ENCODE results near the gene KCNA1.

- TF ChIP-seq CTCF (conservative IDR thresholded peaks at IDR 0.05; ENCODE audit: low read depth, low read length) (no peak), EZH2 (IDR thresholded peaks at IDR 0.05; ENCODE audit: low read length, unreplicated experiment) (no peak)
Measured at GRCh38 chr12:4954621-4955354, 45.1 kb downstream of the KCNA1 start.

Data from PC-3 (cell line).